Measurements from ENCODE around the gene CMPK1. TPM values are rescaled to one million over a fixed set of nuclear protein-coding genes. Genes with fewer than 3 reads are reported as not detected.

The CMPK1 gene
- total RNA-seq, 1 experiment from 2014 or later: 36.3 TPM

DNA sequence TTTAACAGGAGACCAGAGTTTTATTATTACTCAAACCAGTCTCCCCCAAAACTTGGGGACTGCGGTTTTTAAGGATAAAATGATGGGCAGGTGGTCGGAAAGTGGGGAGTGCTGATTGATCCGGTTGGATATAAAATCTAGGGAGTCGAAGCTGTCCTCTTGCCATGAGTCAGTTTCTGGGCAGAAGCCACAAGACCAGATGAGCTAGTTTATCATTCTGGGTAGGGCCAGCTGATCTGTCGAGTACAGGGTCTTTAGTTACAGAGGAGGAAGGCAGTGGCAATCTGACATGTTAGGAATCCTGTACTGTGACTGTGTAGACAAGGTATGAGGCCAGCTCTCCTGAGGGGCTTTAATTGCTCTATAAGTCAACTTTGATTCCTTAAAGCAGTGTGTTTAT is 59.6 kb downstream of the CMPK1 start (continued):
- TF ChIP-seq, protein P1, sequence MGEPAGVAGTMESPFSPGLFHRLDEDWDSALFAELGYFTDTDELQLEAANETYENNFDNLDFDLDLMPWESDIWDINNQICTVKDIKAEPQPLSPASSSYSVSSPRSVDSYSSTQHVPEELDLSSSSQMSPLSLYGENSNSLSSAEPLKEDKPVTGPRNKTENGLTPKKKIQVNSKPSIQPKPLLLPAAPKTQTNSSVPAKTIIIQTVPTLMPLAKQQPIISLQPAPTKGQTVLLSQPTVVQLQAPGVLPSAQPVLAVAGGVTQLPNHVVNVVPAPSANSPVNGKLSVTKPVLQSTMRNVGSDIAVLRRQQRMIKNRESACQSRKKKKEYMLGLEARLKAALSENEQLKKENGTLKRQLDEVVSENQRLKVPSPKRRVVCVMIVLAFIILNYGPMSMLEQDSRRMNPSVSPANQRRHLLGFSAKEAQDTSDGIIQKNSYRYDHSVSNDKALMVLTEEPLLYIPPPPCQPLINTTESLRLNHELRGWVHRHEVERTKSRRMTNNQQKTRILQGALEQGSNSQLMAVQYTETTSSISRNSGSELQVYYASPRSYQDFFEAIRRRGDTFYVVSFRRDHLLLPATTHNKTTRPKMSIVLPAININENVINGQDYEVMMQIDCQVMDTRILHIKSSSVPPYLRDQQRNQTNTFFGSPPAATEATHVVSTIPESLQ (CRISPR knock-in tag; IDR thresholded peaks at IDR 0.05): no peak
- TF ChIP-seq ZNF396 (CRISPR knock-in tag; IDR thresholded peaks at IDR 0.05; ENCODE audit: borderline replicate concordance): no peak

DNA sequence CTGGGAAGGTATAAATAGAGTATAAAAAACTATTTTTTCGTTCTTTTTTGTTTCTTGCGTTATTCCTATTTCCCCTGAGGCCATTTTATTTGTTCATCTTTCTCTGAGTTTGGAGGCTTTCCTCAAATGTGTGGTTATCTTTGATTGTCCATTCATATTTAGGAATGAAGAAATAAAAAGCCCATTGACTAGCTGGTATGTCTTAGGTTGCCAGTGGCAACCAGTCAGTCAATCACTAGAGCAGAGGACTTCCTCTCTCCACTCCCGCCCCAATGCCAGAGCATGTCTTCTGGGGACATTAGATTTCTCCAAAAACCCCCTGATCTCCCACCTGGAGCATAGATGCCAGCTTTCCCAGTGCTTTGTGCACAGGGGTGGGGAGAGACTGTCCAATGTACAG is 61.8 kb downstream of the CMPK1 start:
- no peak for ATAC-seq
- H3K27me3 Mint-ChIP-seq (ENCODE audit: low read depth): peaks cover 45% of the 10 kb centered on the region
- H3K4me1 Mint-ChIP-seq: no peaks in the 10 kb centered on the region
- ChIA-PET POLR2A (no interaction called here), CTCF (interaction anchor here (1.5 kb wide), 1 partner anchor 37 kb away, joined by 4 read pairs; no protein-coding TSS in a partner anchor)
- DNase-seq (ENCODE audit: low spot score): no peak
- no peak for TF ChIP-seq RORB (CRISPR knock-in tag; IDR thresholded peaks at IDR 0.05)
- TF ChIP-seq FOXJ3 (CRISPR knock-in tag; IDR thresholded peaks at IDR 0.05; ENCODE audit: borderline replicate concordance): no peak
- no peak for TF ChIP-seq FOXK1 (CRISPR knock-in tag; IDR thresholded peaks at IDR 0.05)
- TF ChIP-seq, protein P2, sequence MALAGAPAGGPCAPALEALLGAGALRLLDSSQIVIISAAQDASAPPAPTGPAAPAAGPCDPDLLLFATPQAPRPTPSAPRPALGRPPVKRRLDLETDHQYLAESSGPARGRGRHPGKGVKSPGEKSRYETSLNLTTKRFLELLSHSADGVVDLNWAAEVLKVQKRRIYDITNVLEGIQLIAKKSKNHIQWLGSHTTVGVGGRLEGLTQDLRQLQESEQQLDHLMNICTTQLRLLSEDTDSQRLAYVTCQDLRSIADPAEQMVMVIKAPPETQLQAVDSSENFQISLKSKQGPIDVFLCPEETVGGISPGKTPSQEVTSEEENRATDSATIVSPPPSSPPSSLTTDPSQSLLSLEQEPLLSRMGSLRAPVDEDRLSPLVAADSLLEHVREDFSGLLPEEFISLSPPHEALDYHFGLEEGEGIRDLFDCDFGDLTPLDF (CRISPR knock-in tag; IDR thresholded peaks at IDR 0.05): no peak
- no peak for TF ChIP-seq PRRX2 (CRISPR knock-in tag; IDR thresholded peaks at IDR 0.05)
- TF ChIP-seq JUN (CRISPR knock-in tag; IDR thresholded peaks at IDR 0.05): no peak
- TF ChIP-seq FOXP1 (CRISPR knock-in tag; IDR thresholded peaks at IDR 0.05; ENCODE audit: borderline replicate concordance): no peak
- TF ChIP-seq ZNF671 (CRISPR knock-in tag; IDR thresholded peaks at IDR 0.05): no peak
- TF ChIP-seq NFATC4 (CRISPR knock-in tag; IDR thresholded peaks at IDR 0.05): no peak
- TF ChIP-seq GABPB1 (CRISPR knock-in tag; IDR thresholded peaks at IDR 0.05): no peak
- no peak for TF ChIP-seq TP53 (CRISPR knock-in tag; IDR thresholded peaks at IDR 0.05)
- TF ChIP-seq KAT7 (CRISPR knock-in tag; IDR thresholded peaks at IDR 0.05; ENCODE audit: borderline replicate concordance): no peak
- no peak for TF ChIP-seq NFE2L1 (CRISPR knock-in tag; IDR thresholded peaks at IDR 0.05)
- TF ChIP-seq, protein P3, sequence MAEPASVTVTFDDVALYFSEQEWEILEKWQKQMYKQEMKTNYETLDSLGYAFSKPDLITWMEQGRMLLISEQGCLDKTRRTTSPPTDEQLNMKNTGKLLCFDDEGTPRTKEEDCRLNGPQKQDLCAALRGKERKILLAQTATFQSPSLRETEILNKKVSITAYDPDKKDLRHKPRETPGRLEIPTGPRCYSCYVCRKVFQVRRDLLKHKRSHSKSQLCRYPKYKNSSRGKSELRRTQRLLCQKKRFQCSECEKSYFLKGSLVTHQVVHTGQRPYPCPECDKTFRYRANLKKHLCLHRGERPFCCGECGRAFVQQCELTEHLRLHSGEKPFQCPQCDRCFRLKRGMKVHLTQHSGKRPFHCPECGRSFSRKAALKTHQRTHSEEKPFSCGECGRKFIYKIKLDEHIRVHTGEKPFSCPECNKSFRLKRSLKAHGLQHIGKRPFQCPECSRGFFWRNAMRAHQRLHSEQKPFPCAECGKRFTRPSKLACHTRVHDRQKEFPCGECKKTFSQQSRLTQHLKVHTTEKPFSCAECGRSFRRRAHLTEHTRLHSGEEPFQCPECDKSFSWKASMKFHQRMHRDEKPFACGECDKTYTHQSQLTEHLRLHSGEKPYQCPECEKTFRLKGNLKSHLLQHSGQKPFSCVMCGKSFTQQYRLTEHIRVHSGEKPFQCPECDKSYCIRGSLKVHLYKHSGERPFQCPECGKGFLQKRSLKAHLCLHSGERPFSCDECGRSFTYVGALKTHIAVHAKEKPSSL (CRISPR knock-in tag; conservative IDR thresholded peaks at IDR 0.05): no peak
- no peaks in the 10 kb centered on the region for H3K9me3 Mint-ChIP-seq
- H3K4me3 Mint-ChIP-seq: no peak overlapping the region
- no peak overlapping the region for H3K27ac Mint-ChIP-seq
- H3K36me3 Mint-ChIP-seq: no peaks in the 10 kb centered on the region

DNA sequence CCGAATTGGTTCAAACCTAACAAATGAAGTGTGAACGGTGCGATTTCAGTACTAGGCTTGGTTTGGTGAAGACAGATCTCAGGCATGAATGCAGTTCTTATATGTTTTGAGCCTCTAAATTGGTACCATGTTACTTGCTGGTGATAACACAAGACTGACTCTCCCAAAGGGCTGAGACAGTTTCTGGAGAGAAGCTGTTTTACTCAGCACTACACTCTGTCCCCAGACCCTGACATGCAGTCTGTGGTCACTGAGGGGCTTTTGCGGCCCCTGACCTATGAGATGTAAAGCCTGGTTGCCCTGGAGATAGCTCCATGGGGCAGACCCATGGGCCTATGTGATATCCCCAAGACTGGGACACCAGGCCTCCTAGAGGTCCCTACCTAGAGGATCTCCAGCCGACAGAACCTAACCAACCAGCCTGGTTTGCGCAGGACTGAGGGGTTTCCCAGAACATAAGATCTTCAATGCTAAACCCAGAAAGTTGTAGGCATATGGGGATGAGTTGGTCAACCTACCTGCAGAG is 63.1 kb downstream of the CMPK1 start:
- no peak overlapping the region for H3K4me3 Mint-ChIP-seq
- peaks cover 58% of the 10 kb centered on the region for H3K27me3 Mint-ChIP-seq (ENCODE audit: low read depth)
- H3K9me3 Mint-ChIP-seq: no peaks in the 10 kb centered on the region
- TF ChIP-seq, protein P4, sequence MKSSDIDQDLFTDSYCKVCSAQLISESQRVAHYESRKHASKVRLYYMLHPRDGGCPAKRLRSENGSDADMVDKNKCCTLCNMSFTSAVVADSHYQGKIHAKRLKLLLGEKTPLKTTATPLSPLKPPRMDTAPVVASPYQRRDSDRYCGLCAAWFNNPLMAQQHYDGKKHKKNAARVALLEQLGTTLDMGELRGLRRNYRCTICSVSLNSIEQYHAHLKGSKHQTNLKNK (CRISPR knock-in tag; IDR thresholded peaks at IDR 0.05): no peak
- no peak for TF ChIP-seq NR2C2 (CRISPR knock-in tag; IDR thresholded peaks at IDR 0.05)
- TF ChIP-seq SMAD4 (CRISPR knock-in tag; IDR thresholded peaks at IDR 0.05): no peak
- no peak for TF ChIP-seq GTF2I (CRISPR knock-in tag; conservative IDR thresholded peaks at IDR 0.05)
- TF ChIP-seq KAT7 (CRISPR knock-in tag; IDR thresholded peaks at IDR 0.05; ENCODE audit: borderline replicate concordance): no peak
- TF ChIP-seq TCF7 (CRISPR knock-in tag; IDR thresholded peaks at IDR 0.05; ENCODE audit: low read depth): no peak
- no peak for TF ChIP-seq ZNF232 (CRISPR knock-in tag; IDR thresholded peaks at IDR 0.05)
- TF ChIP-seq, protein P5, sequence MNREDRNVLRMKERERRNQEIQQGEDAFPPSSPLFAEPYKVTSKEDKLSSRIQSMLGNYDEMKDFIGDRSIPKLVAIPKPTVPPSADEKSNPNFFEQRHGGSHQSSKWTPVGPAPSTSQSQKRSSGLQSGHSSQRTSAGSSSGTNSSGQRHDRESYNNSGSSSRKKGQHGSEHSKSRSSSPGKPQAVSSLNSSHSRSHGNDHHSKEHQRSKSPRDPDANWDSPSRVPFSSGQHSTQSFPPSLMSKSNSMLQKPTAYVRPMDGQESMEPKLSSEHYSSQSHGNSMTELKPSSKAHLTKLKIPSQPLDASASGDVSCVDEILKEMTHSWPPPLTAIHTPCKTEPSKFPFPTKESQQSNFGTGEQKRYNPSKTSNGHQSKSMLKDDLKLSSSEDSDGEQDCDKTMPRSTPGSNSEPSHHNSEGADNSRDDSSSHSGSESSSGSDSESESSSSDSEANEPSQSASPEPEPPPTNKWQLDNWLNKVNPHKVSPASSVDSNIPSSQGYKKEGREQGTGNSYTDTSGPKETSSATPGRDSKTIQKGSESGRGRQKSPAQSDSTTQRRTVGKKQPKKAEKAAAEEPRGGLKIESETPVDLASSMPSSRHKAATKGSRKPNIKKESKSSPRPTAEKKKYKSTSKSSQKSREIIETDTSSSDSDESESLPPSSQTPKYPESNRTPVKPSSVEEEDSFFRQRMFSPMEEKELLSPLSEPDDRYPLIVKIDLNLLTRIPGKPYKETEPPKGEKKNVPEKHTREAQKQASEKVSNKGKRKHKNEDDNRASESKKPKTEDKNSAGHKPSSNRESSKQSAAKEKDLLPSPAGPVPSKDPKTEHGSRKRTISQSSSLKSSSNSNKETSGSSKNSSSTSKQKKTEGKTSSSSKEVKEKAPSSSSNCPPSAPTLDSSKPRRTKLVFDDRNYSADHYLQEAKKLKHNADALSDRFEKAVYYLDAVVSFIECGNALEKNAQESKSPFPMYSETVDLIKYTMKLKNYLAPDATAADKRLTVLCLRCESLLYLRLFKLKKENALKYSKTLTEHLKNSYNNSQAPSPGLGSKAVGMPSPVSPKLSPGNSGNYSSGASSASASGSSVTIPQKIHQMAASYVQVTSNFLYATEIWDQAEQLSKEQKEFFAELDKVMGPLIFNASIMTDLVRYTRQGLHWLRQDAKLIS (CRISPR knock-in tag; IDR thresholded peaks at IDR 0.05; ENCODE audit: borderline replicate concordance): no peak
- TF ChIP-seq ZNF671 (CRISPR knock-in tag; IDR thresholded peaks at IDR 0.05): no peak
- TF ChIP-seq CREB1 (CRISPR knock-in tag; IDR thresholded peaks at IDR 0.05): no peak
- TF ChIP-seq, protein P6, sequence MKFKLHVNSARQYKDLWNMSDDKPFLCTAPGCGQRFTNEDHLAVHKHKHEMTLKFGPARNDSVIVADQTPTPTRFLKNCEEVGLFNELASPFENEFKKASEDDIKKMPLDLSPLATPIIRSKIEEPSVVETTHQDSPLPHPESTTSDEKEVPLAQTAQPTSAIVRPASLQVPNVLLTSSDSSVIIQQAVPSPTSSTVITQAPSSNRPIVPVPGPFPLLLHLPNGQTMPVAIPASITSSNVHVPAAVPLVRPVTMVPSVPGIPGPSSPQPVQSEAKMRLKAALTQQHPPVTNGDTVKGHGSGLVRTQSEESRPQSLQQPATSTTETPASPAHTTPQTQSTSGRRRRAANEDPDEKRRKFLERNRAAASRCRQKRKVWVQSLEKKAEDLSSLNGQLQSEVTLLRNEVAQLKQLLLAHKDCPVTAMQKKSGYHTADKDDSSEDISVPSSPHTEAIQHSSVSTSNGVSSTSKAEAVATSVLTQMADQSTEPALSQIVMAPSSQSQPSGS (CRISPR knock-in tag; IDR thresholded peaks at IDR 0.05; ENCODE audit: borderline replicate concordance, low read depth): no peak
- no peak overlapping the region for H3K27ac Mint-ChIP-seq
- POLR2A ChIA-PET: no interaction called here
- DNase-seq (ENCODE audit: low spot score): no peak
- H3K4me1 Mint-ChIP-seq: no peaks in the 10 kb centered on the region
- no peaks in the 10 kb centered on the region for H3K36me3 Mint-ChIP-seq
- no peak for ATAC-seq
- CTCF ChIA-PET: interaction anchor here (1.4 to 3.6 kb wide), 3 partner anchors 8 to 35 kb away, joined by 4 to 24 read pairs (median 6); no protein-coding TSS in a partner anchor

Measured in WTC11 (cell line).